Measurements from ENCODE around the gene SAPCD2. TPM values are rescaled to one million over a fixed set of nuclear protein-coding genes. Genes with fewer than 3 reads are reported as not detected.
A peak's percentile ranks its signal among the peaks of the same experiment; 100 is the strongest.

Gene SAPCD2
- polyA plus RNA-seq, 1 donor (not counting 4 experiments of a cell fraction or from before 2014, with no cell fraction given) = 1.6 TPM

DNA sequence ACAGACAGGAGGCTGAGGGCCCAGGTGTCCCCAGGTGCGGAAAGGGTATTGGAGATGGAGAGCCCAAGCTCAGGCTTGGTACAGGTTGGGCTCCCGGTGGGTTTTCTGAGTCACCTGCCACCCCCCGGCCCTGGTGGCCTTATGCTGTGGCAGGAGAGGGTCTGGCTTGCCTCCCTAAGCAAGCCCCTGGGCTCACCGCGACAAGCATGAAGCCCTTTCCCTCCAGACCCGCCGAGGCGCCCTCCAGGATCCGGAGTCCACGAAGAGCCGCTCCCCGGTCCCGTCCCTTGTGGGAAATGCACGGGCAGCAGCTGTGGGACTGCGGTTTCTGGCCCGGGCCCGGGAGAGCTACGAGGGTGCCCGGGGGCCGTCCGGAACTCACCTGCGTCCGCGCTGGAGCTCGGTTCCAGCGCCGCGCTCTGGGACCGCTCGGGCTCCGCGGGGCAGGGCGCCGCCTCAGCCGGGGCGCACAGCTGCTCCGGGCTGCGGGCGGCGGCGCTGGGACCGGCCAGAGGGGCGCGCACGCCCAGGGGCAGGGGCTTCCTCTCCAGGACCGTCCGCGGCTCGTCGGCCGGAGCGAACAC, 757 bp downstream of the SAPCD2 start:
- dilution Hi-C loops (cut with MboI; ENCODE audit: extremely low pct_ligation_motif_present, low sequenced_read_pairs) = no loop called here
- Histone ChIP-seq H3K9ac (ENCODE audit: control insufficient read depth, extremely low read depth, insufficient read depth, low read length) (no peak overlapping the region), H2AFZ (ENCODE audit: control insufficient read depth, low read length) (no peak overlapping the region), H3K4me1 (ENCODE audit: control insufficient read depth, extremely low read depth, insufficient read depth, low read length) (peaks cover 10% of the 10 kb centered on the region), H3K27ac (ENCODE audit: control insufficient read depth, insufficient read depth, low read length) (no peak overlapping the region), H3K9me1 (ENCODE audit: control insufficient read depth, extremely low read depth, insufficient read depth, low read length) (no peaks in the 10 kb centered on the region), H3K9me3 (ENCODE audit: control insufficient read depth, low read depth, low read length) (no peaks in the 10 kb centered on the region), H4K20me1 (ENCODE audit: control insufficient read depth, extremely low read depth, insufficient read depth, low read length) (no peaks in the 10 kb centered on the region), H3K4me2 (ENCODE audit: control insufficient read depth, extremely low read depth, insufficient read depth, low read depth, low read length) (peak overlapping the region; percentile 70), H3K36me3 (ENCODE audit: control insufficient read depth in 2 of 2, extremely low read depth in 1 of 2, insufficient read depth in 2 of 2, low read length in 2 of 2) (no peaks in the 10 kb centered on the region), H3K27me3 (ENCODE audit: control insufficient read depth, extremely low read depth, insufficient read depth, low read length) (no peaks in the 10 kb centered on the region), H3K4me3 (ENCODE audit: control insufficient read depth in 2 of 3, extremely low read depth in 1 of 3, insufficient read depth in 2 of 3, low read depth in 1 of 3, low read length in 3 of 3) (peak overlapping the region in 2 of 3 experiments; percentile 17 to 32), H3K79me2 (ENCODE audit: control insufficient read depth, insufficient read depth, low read length) (no peaks in the 10 kb centered on the region)
- DNase-seq (ENCODE audit: low read depth, low spot score) (no peak), FAIRE-seq (no peak)
- TF ChIP-seq EZH2 (IDR thresholded peaks at IDR 0.05; ENCODE audit: low read length) = no peak
- TF ChIP-seq, protein P1, sequence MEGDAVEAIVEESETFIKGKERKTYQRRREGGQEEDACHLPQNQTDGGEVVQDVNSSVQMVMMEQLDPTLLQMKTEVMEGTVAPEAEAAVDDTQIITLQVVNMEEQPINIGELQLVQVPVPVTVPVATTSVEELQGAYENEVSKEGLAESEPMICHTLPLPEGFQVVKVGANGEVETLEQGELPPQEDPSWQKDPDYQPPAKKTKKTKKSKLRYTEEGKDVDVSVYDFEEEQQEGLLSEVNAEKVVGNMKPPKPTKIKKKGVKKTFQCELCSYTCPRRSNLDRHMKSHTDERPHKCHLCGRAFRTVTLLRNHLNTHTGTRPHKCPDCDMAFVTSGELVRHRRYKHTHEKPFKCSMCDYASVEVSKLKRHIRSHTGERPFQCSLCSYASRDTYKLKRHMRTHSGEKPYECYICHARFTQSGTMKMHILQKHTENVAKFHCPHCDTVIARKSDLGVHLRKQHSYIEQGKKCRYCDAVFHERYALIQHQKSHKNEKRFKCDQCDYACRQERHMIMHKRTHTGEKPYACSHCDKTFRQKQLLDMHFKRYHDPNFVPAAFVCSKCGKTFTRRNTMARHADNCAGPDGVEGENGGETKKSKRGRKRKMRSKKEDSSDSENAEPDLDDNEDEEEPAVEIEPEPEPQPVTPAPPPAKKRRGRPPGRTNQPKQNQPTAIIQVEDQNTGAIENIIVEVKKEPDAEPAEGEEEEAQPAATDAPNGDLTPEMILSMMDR (optimal IDR thresholded peaks at IDR 0.05 in 1 of 3, IDR thresholded peaks at IDR 0.05 in 1 of 3, conservative IDR thresholded peaks at IDR 0.05 in 1 of 3; ENCODE audit: extremely low read depth in 1 of 3, insufficient read depth in 2 of 3, low read length in 3 of 3) = no peak

DNA sequence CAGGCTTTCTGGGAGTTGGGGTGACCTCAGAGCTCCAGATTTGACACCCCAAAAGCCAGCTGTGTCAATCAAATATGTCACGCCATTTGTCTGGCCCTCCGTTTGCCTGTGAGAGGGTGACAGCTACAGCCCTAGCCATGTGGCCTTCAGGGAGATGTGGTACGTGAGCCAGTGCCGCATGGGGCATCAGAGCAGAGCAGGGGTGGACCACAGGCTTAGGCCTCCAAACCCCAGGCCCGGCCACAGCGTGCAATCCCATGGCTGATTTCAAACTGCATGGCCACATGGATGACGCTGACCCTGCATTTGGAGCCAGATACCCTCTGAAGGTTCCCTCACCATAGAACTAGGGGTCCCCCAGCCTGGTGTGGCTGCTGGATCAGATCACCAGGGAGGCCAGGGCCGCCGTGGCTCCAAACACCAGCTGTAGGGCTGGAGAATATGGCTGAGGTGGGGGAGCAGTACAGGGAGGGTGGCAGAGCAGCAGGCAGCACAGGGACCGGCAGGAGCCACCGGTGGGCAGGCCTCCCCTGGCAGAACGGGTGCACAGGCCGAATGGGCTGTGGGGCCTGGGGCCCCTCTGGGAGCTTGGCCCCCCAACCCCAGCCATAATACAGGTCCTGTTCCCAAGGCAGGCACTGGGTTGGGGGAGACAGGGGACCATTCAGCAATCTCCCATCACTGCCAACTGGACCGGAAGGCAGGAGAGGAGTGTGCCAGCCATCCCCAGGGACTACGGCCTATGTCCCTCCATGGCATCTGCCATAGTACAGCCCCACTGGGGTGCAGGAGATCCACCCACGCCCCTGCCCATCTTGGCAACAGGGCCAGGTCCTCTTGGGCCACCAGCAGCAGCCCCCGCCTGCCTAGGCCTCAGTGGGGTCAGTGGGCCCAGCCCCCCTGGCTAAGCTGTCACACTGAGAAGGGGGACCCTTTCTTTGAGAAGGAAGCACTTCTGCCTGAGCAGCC, 1.5 kb downstream of the SAPCD2 start:
- TF ChIP-seq, protein P1 (optimal IDR thresholded peaks at IDR 0.05 in 1 of 3, IDR thresholded peaks at IDR 0.05 in 1 of 3, conservative IDR thresholded peaks at IDR 0.05 in 1 of 3; ENCODE audit: extremely low read depth in 1 of 3, insufficient read depth in 2 of 3, low read length in 3 of 3) = no peak
- no peak for TF ChIP-seq EZH2 (IDR thresholded peaks at IDR 0.05; ENCODE audit: low read length)
- no peak for DNase-seq (ENCODE audit: low read depth, low spot score)
- Histone ChIP-seq H3K4me1 (ENCODE audit: control insufficient read depth, extremely low read depth, insufficient read depth, low read length) (peaks cover 10% of the 10 kb centered on the region), H3K27me3 (ENCODE audit: control insufficient read depth, extremely low read depth, insufficient read depth, low read length) (no peaks in the 10 kb centered on the region), H3K79me2 (ENCODE audit: control insufficient read depth, insufficient read depth, low read length) (no peaks in the 10 kb centered on the region), H2AFZ (ENCODE audit: control insufficient read depth, low read length) (no peak overlapping the region), H3K4me2 (ENCODE audit: control insufficient read depth, extremely low read depth, insufficient read depth, low read depth, low read length) (peak overlapping the region; percentile 70), H3K9ac (ENCODE audit: control insufficient read depth, extremely low read depth, insufficient read depth, low read length) (no peak overlapping the region), H3K9me1 (ENCODE audit: control insufficient read depth, extremely low read depth, insufficient read depth, low read length) (no peaks in the 10 kb centered on the region), H3K27ac (ENCODE audit: control insufficient read depth, insufficient read depth, low read length) (no peak overlapping the region), H3K36me3 (ENCODE audit: control insufficient read depth in 2 of 2, extremely low read depth in 1 of 2, insufficient read depth in 2 of 2, low read length in 2 of 2) (no peaks in the 10 kb centered on the region), H4K20me1 (ENCODE audit: control insufficient read depth, extremely low read depth, insufficient read depth, low read length) (no peaks in the 10 kb centered on the region), H3K9me3 (ENCODE audit: control insufficient read depth, low read depth, low read length) (no peaks in the 10 kb centered on the region), H3K4me3 (ENCODE audit: control insufficient read depth in 2 of 3, extremely low read depth in 1 of 3, insufficient read depth in 2 of 3, low read depth in 1 of 3, low read length in 3 of 3) (no peak overlapping the region)
- dilution Hi-C loops (cut with MboI; ENCODE audit: extremely low pct_ligation_motif_present, low sequenced_read_pairs) = no loop called here
- no peak for FAIRE-seq
